Loucy (cell line): ENCODE results near the gene CORO2A.

ENCODE experiments used
- H2AFZ ChIP-seq: fragments of 200-600 bp; sonication (generic); 2 replicates; pipeline ENCODE4 v1.6.0; 2016; ENCODE audit warnings: antibody characterized with exemption, mild to moderate bottlenecking, low read length, moderate library complexity
- H3F3A ChIP-seq: fragments of 200-600 bp; 2 replicates; pipeline ENCODE4 v1.6.0; 2016; ENCODE audit warnings: antibody characterized with exemption, low read depth, mild to moderate bottlenecking
- H3K27me3 ChIP-seq: fragments of 200-600 bp; sonication (generic); 2 replicates; pipeline ENCODE4 v1.6.1; 2014; ENCODE audit warnings: low read length, mild to moderate bottlenecking; ENCODE audit not compliant: insufficient read depth, poor library complexity, severe bottlenecking
- H3K36me3 ChIP-seq: fragments of 200-600 bp; sonication (generic); 2 replicates; pipeline ENCODE4 v1.6.1; 2016; ENCODE audit warnings: low read length; ENCODE audit not compliant: insufficient read depth
- H3K4me1 ChIP-seq: fragments of 200-600 bp; sonication (generic); 2 replicates; pipeline ENCODE4 v1.5.1; 2014; ENCODE audit warnings: low read length, mild to moderate bottlenecking; ENCODE audit not compliant: insufficient read depth, poor library complexity, severe bottlenecking
- H3K4me2 ChIP-seq: fragments of 200-600 bp; sonication (generic); 2 replicates; pipeline ENCODE4 v1.6.0; 2014; ENCODE audit warnings: antibody characterized with exemption, low read length, low read depth, mild to moderate bottlenecking; ENCODE audit not compliant: poor library complexity, severe bottlenecking
- H3K4me3 ChIP-seq: fragments of 200-600 bp; sonication (generic); 2 replicates; pipeline ENCODE4 v1.5.1; 2014; ENCODE audit warnings: low read length, mild to moderate bottlenecking, mixed read lengths; ENCODE audit not compliant: poor library complexity, severe bottlenecking
- H3K79me2 ChIP-seq: fragments of 200-600 bp; sonication (generic); 2 replicates; pipeline ENCODE4 v1.6.1; 2014; ENCODE audit warnings: low read length; ENCODE audit not compliant: insufficient read depth
- H3K9ac ChIP-seq: fragments of 200-600 bp; sonication (generic); 2 replicates; pipeline ENCODE4 v1.6.0; 2014; ENCODE audit warnings: mild to moderate bottlenecking, low read depth, low read length, moderate library complexity; ENCODE audit not compliant: poor library complexity, severe bottlenecking
- H3K9me2 ChIP-seq: fragments of 200-600 bp; sonication (generic); replicated peaks from 2 replicates; pipeline ENCODE4 v1.6.1; 2016; ENCODE audit warnings: low read depth, low read length, mixed read lengths
- H3K9me3 ChIP-seq: fragments of 200-600 bp; sonication (generic); 2 replicates; pipeline ENCODE4 v1.6.1; 2014; ENCODE audit warnings: mild to moderate bottlenecking, antibody characterized with exemption, low read length, low read depth; ENCODE audit not compliant: insufficient read depth
- H4K20me1 ChIP-seq: fragments of 200-600 bp; sonication (generic); 2 replicates; pipeline ENCODE4 v1.6.0; 2014; ENCODE audit warnings: antibody characterized with exemption, low read length, mild to moderate bottlenecking; ENCODE audit not compliant: insufficient read depth, poor library complexity, severe bottlenecking
- CTCF ChIP-seq: fragments of 200-600 bp; sonication (generic); conservative IDR thresholded peaks from 2 replicates; pipeline ENCODE4 v1.5.1; 2014; ENCODE audit warnings: mild to moderate bottlenecking, antibody characterized with exemption, low read length
- EZH2phosphoT487 ChIP-seq: fragments of 200-600 bp; IDR thresholded peaks from 2 replicates; pipeline ENCODE4 v1.6.1; 2018; ENCODE audit warnings: antibody characterized with exemption, mild to moderate bottlenecking, moderate library complexity, borderline replicate concordance

The CORO2A gene

GRCh38 chr9:98095401-98095800, 97.0 kb downstream of the CORO2A start:
- Histone ChIP-seq H4K20me1 (no peaks in the 10 kb centered on the region), H3K36me3 (peaks cover 30% of the 10 kb centered on the region; the same call in 1 of the 2 replicates), H3K9me3 (no peaks in the 10 kb centered on the region), H3K4me2 (no peak overlapping the region), H3K27me3 (no peaks in the 10 kb centered on the region), H3K4me3 (no peak overlapping the region), H3K9me2 (no peaks in the 10 kb centered on the region), H3K4me1 (peaks cover 11% of the 10 kb centered on the region), H2AFZ (no peak overlapping the region), H3K9ac (no peak overlapping the region), H3F3A (no peaks in the 10 kb centered on the region), H3K79me2 (no peaks in the 10 kb centered on the region)
- TF ChIP-seq EZH2phosphoT487 = no peak
- TF ChIP-seq CTCF = no peak

DNA sequence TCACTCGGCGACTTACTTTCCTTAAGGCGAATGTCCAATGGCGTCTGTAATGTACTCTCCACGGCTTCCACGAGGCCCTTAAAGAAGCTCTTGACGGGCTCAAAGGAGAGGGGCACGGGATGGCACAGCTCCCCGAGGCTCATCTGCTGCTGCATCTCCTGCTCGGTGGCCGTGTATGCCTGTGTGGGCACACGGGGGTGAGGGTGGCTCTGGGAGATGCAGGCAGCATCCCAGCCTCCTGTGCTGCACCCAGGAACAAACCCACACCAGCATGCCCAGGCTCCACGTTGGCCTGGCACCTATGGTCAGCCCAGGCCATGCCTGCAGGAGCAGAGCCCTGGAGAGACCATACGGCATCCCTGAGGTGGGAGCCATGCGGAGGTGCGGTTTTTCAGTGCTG, 97.6 kb downstream of the CORO2A start:
- H4K20me1 ChIP-seq = no peaks in the 10 kb centered on the region
- H3K4me3 ChIP-seq = no peak overlapping the region
- no peak for TF ChIP-seq EZH2phosphoT487
- TF ChIP-seq CTCF = no peak
- no peaks in the 10 kb centered on the region for H3K9me3 ChIP-seq
- no peak overlapping the region for H3K9ac ChIP-seq
- H3K9me2 ChIP-seq = no peaks in the 10 kb centered on the region
- H3K36me3 ChIP-seq = peaks cover 30% of the 10 kb centered on the region; the same call in 1 of the 2 replicates
- no peaks in the 10 kb centered on the region for H3K27me3 ChIP-seq
- peaks cover 5% of the 10 kb centered on the region for H3K4me1 ChIP-seq
- H3F3A ChIP-seq = no peaks in the 10 kb centered on the region
- no peaks in the 10 kb centered on the region for H3K79me2 ChIP-seq
- no peak overlapping the region for H2AFZ ChIP-seq
- H3K4me2 ChIP-seq = no peak overlapping the region

GRCh38 chr9:98094316-98094715, 98.1 kb downstream of the CORO2A start:
- no peak overlapping the region for H2AFZ ChIP-seq
- H4K20me1 ChIP-seq = no peaks in the 10 kb centered on the region
- H3F3A ChIP-seq = no peaks in the 10 kb centered on the region
- no peaks in the 10 kb centered on the region for H3K79me2 ChIP-seq
- peaks cover under 1% of the 10 kb centered on the region for H3K4me1 ChIP-seq
- H3K36me3 ChIP-seq = peaks cover 26% of the 10 kb centered on the region; the same call in 1 of the 2 replicates
- H3K4me3 ChIP-seq = no peak overlapping the region
- no peaks in the 10 kb centered on the region for H3K9me3 ChIP-seq
- H3K9me2 ChIP-seq = no peaks in the 10 kb centered on the region
- no peak overlapping the region for H3K9ac ChIP-seq
- H3K27me3 ChIP-seq = no peaks in the 10 kb centered on the region
- TF ChIP-seq CTCF = no peak
- no peak for TF ChIP-seq EZH2phosphoT487
- H3K4me2 ChIP-seq = no peak overlapping the region
